Adrenal gland (tissue), 12 donors: ENCODE results near the gene PDE7B. TPM values are rescaled to one million over a fixed set of nuclear protein-coding genes. Genes with fewer than 3 reads are reported as not detected.
A peak's percentile ranks its signal among the peaks of the same experiment; 100 is the strongest.

Experiments used
- DNase-seq, 7 donors: peaks; one replicate each; pipeline ENCODE4 v3.0.0-alpha.2; 2019 to 2020
- H3K27ac ChIP-seq, 5 donors: fragments of 200-600 bp; sonication (generic) in 4 of 5; 1 replicate in 3 of 5; 2 replicates in 2 of 5; pipeline versions ENCODE4 v1.5.1 to v1.8.0; 2016 to 2020; ENCODE audit warnings: mild to moderate bottlenecking in 1 of 5
- H3K27me3 ChIP-seq: fragments of 200-600 bp; 2 replicates; pipeline ENCODE4 v1.8.0; 2021
- H3K36me3 ChIP-seq, 2 donors: fragments of 200-600 bp; replicated peaks in 1 of 2; 1 replicate in 1 of 2; 2 replicates in 1 of 2; pipeline versions ENCODE4 v1.5.1 to v1.8.0; 2018 to 2022
- H3K4me1 ChIP-seq, 2 donors: fragments of 200-600 bp; replicated peaks in 1 of 2; 1 replicate in 1 of 2; 2 replicates in 1 of 2; pipeline versions ENCODE4 v1.5.1 to v1.8.0; 2018 to 2021
- H3K4me3 ChIP-seq, 4 donors: fragments of 200-600 bp; sonication (generic) in 3 of 4; one replicate each; pipeline ENCODE4 v1.5.1; 2016 to 2018
- H3K9me3 ChIP-seq, 3 donors: fragments of 200-600 bp; sonication (generic) in 1 of 3; replicated peaks in 1 of 3; 1 replicate in 2 of 3; 2 replicates in 1 of 3; pipeline versions ENCODE4 v1.5.1 to v1.8.0; 2016 to 2021
- CTCF ChIP-seq, 6 experiments: fragments of 450-650 bp in 4 of 6; fragments of 200-600 bp in 2 of 6; sonication (generic) in 1 of 6; IDR thresholded peaks; 1 replicate in 5 of 6; 2 replicates in 1 of 6; pipeline versions ENCODE4 v1.5.1 to v1.8.0; 2016 to 2021; ENCODE audit warnings: antibody characterized with exemption in 6 of 6, mild to moderate bottlenecking in 2 of 6, moderate library complexity in 1 of 6
- POLR2A ChIP-seq, 2 donors: fragments of 450-650 bp; IDR thresholded peaks; one replicate each; pipeline ENCODE4 v1.6.1; 2017; ENCODE audit warnings: antibody characterized with exemption in 2 of 2, mild to moderate bottlenecking in 2 of 2, moderate library complexity in 1 of 2
- WGBS, 4 donors: extraction: QIAGEN DNeasy Blood & Tissue Kit in 2 of 4; methylation state at CpG; one replicate each; pipeline versions ENCODE4 v1.1.5 to v1.1.7; 2013 to 2017; 5-methylcytosine and 5-hydroxymethylcytosine counted together
- intact Hi-C, 2 donors: fragments of 100-400 bp; cut with DNase I; formaldehyde crosslinking; loops; one replicate each; pipeline versions ENCODE4 v1.14.1 to v1.15.0; 2022 to 2023
- polyA plus RNA-seq, 3 donors: library from polyadenylated mRNA; stranded (reverse); fragments of 200-250 nt in 2 of 3; fragments of 350-450 nt in 1 of 3; fragmentation: Illumina TruSeq in 1 of 3; extraction: RNeasy Lipid Tissue Mini Kit (QIAGEN cat#74804) in 1 of 3; gene quantifications; one replicate each; pipeline ENCODE4 v1.2.3, GENCODE V29; 2013 to 2014
- total RNA-seq, 9 donors: library from RNA; depleted of rRNA in 4 of 9; stranded (reverse); fragments of >200 nt in 4 of 9; fragments of 120-200 nt in 1 of 9; fragmentation: NEBNext Ultra II Directional in 1 of 9; extraction: Animal tissue kit (Norgen Biotek cat#: 25700) in 1 of 9; gene quantifications; one replicate each; pipeline versions ENCODE4 v1.1.0 to v1.2.4, GENCODE V29; 2013 to 2023
- donor health status: healthy with polysubstance abuse.
- donor health status: Bipolar disorder and iron deficiency.
- donor health status: DM: yes; HTN: yes; CAD: no.
- donor health status: DM: no; HTN: no; CAD: no.
- donor health status: DM: no; HTN: no; CAD: no.
- donor health status: DM: yes; HTN: yes; CAD: no.

The PDE7B gene
- total and polyA plus RNA-seq, 12 donors: 1.3 to 11.5 (median 5.2) TPM

GRCh38 chr6:136012198-136012887 is 160.8 kb downstream of the PDE7B start:
- 93 to 100% (median 95%) methylated on average over 1 of the region's 1 CpG for whole genome bisulfite sequencing, 4 donors
- intact Hi-C loops: no loop called here
- Histone ChIP-seq H3K9me3 (no peaks in the 10 kb centered on the region), H3K27me3 (no peaks in the 10 kb centered on the region), H3K36me3 (no peaks in the 10 kb centered on the region), H3K4me3 (no peak overlapping the region), H3K4me1 (peaks cover 0 to 21% of the 10 kb centered on the region in 2 donors), H3K27ac (no peak overlapping the region)
- no peak for DNase-seq
- TF ChIP-seq CTCF (IDR thresholded peaks at IDR 0.05): no peak

GRCh38 chr6:136012943-136013342 is 161.4 kb downstream of the PDE7B start:
- no peak for TF ChIP-seq POLR2A (IDR thresholded peaks at IDR 0.05)
- no peak for TF ChIP-seq CTCF (IDR thresholded peaks at IDR 0.05)
- 84 to 94% (median 85%) methylated on average over 1 of the region's 1 CpG for WGBS, 4 donors
- Histone ChIP-seq H3K4me1 (peaks cover 0 to 21% of the 10 kb centered on the region in 2 donors), H3K27ac (no peak overlapping the region), H3K27me3 (no peaks in the 10 kb centered on the region), H3K4me3 (no peak overlapping the region), H3K9me3 (no peaks in the 10 kb centered on the region), H3K36me3 (no peaks in the 10 kb centered on the region)
- DNase-seq: no peak
- intact Hi-C loops: no loop called here

- 51 to 61% (median 54%) methylated on average over 15 of the region's 15 CpGs for WGBS, 4 donors
- DNase-seq: peak in 5 of 7 donors; percentile 34 to 66 (median 59)
Observed at GRCh38 chr6:136014454-136015437, 163.2 kb downstream of the PDE7B start.

More at GRCh38 chr6:136014454-136015437, 163.2 kb downstream of the PDE7B start:
- TF ChIP-seq POLR2A (IDR thresholded peaks at IDR 0.05) (no peak), CTCF (IDR thresholded peaks at IDR 0.05) (no peak)
- H3K4me3 ChIP-seq: no peak overlapping the region
- no peaks in the 10 kb centered on the region for H3K9me3 ChIP-seq
- no peaks in the 10 kb centered on the region for H3K27me3 ChIP-seq
- intact Hi-C loops: no loop called here
- H3K36me3 ChIP-seq: no peaks in the 10 kb centered on the region
- H3K27ac ChIP-seq: peak overlapping the region in 1 of 5 donors; percentile 42
- H3K4me1 ChIP-seq: peaks cover 0 to 21% of the 10 kb centered on the region in 2 donors
